Activated T-helper 17 cell treated with anti-CD3 and anti-CD28 coated beads, Interleukin-2, amount 50 U/mL, for 72 hours (primary cell): ENCODE measurements around the gene CDKAL1. TPM values are rescaled to one million over a fixed set of nuclear protein-coding genes. Genes with fewer than 3 reads are reported as not detected.
"Not testable (repeated sequence)": the region's sequence is repeated elsewhere in the genome, so short reads cannot be mapped to it uniquely, and the experiment has no call there.

ENCODE experiments used
- ATAC-seq: fragments of 150-1000 bp; cut with Tn5 transposase; replicated peaks from 2 replicates; pipeline ENCODE4 v1.10.0; 2021; ENCODE audit warnings: mild to moderate bottlenecking, moderate library complexity
- H3K27ac Mint-ChIP-seq: one replicate; pipeline ENCODE4 v1.8.0; 2022; ENCODE audit warnings: mixed read lengths
- H3K27me3 Mint-ChIP-seq: one replicate; pipeline ENCODE4 v1.8.0; 2022; ENCODE audit warnings: mixed read lengths
- H3K36me3 Mint-ChIP-seq: one replicate; pipeline ENCODE4 v1.8.0; 2022; ENCODE audit warnings: low read depth, mild to moderate bottlenecking, mixed read lengths
- H3K4me1 Mint-ChIP-seq: one replicate; pipeline ENCODE4 v1.8.0; 2022; ENCODE audit warnings: mixed read lengths
- H3K4me3 Mint-ChIP-seq: one replicate; pipeline ENCODE4 v1.8.0; 2022; ENCODE audit warnings: mild to moderate bottlenecking, mixed read lengths
- H3K9me3 Mint-ChIP-seq: one replicate; pipeline ENCODE4 v1.8.0; 2022; ENCODE audit warnings: mixed read lengths
- total RNA-seq, 2 donors: library from RNA; stranded (reverse); gene quantifications; one replicate each; pipeline ENCODE4 v1.2.3, GENCODE V29; 2022

CDKAL1 gene
- total RNA-seq, 2 donors from 2014 or later, result 27.7 to 31.9 TPM

DNA sequence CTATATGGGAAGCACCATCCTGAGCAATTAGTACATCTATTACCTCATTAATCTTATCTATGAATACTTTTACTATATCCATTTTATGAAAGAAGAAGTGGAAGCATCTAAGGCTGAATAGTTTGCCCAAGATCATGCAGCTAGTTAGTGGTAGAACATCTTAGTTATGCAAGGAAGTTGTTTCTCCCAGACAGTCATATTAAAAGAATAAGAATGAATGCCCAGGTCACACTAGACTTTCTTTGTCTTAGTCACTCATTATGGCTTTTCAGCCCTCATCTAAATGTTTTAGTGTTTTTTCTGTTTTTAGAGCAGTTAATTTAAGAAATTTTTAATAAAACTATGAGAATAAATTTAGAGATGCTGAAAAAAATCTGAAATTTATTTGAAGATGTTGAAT is 517.5 kb downstream of the CDKAL1 start:
- H3K4me1 Mint-ChIP-seq, result peaks cover 5% of the 10 kb centered on the region
- no peaks in the 10 kb centered on the region for H3K27me3 Mint-ChIP-seq
- peaks cover 21% of the 10 kb centered on the region for H3K36me3 Mint-ChIP-seq
- no peaks in the 10 kb centered on the region for H3K9me3 Mint-ChIP-seq
- no peak overlapping the region for H3K27ac Mint-ChIP-seq
- no peak for ATAC-seq
- H3K4me3 Mint-ChIP-seq, result no peak overlapping the region

GRCh38 chr6:21053612-21054011 is 519.4 kb downstream of the CDKAL1 start:
- H3K4me3 Mint-ChIP-seq, result no peak overlapping the region
- H3K9me3 Mint-ChIP-seq, result peaks cover 11% of the 10 kb centered on the region
- H3K36me3 Mint-ChIP-seq, result peaks cover 28% of the 10 kb centered on the region
- no peak for ATAC-seq
- no peak overlapping the region for H3K27ac Mint-ChIP-seq
- no peaks in the 10 kb centered on the region for H3K4me1 Mint-ChIP-seq
- no peaks in the 10 kb centered on the region for H3K27me3 Mint-ChIP-seq

DNA sequence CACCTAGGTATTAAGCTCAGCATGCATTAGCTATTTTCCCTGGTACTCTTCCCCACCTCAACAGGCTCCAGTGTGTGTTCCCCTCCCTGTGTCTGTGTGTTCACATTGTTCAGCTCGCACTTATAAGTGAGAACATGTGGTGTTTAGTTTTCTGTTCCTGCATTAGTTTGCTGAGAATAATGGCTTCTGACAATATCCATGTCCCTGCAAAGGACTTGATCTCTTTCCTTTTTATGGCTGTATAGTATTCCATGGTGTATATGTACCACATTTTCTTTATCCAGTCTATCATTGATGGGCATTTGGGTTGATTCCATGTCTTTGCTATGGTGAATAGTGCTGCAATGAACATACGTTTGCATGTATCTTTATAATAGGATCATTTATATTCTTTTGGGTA is 521.2 kb downstream of the CDKAL1 start:
- peaks cover 36% of the 10 kb centered on the region for H3K36me3 Mint-ChIP-seq
- H3K27me3 Mint-ChIP-seq, H3K4me3 Mint-ChIP-seq, H3K4me1 Mint-ChIP-seq, ATAC-seq, H3K27ac Mint-ChIP-seq: not testable (repeated sequence)
- peaks cover 17% of the 10 kb centered on the region for H3K9me3 Mint-ChIP-seq

DNA sequence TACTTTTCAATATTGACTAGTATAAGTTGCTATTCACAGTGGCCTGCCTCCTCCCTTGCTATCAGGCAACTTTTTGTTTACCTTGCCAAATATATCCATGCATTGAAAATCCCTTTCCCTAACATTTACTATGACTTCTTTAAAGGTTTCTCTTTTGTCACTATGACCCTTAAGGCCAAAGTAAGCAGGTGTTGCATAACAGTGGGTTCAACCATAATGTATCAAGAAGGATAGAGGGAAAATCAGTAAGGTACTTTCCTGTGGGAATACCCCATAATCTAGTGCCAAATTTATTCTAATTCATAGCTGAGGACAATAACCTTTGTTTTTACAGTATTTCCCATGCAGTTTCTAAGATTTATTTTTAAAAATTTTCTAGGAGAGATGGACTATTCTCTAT is 527.6 kb downstream of the CDKAL1 start:
- Mint-ChIP-seq H3K4me3 (no peak overlapping the region), H3K27me3 (no peaks in the 10 kb centered on the region), H3K36me3 (peaks cover 37% of the 10 kb centered on the region), H3K9me3 (peaks cover 17% of the 10 kb centered on the region), H3K4me1 (no peaks in the 10 kb centered on the region), H3K27ac (no peak overlapping the region)
- no peak for ATAC-seq

DNA sequence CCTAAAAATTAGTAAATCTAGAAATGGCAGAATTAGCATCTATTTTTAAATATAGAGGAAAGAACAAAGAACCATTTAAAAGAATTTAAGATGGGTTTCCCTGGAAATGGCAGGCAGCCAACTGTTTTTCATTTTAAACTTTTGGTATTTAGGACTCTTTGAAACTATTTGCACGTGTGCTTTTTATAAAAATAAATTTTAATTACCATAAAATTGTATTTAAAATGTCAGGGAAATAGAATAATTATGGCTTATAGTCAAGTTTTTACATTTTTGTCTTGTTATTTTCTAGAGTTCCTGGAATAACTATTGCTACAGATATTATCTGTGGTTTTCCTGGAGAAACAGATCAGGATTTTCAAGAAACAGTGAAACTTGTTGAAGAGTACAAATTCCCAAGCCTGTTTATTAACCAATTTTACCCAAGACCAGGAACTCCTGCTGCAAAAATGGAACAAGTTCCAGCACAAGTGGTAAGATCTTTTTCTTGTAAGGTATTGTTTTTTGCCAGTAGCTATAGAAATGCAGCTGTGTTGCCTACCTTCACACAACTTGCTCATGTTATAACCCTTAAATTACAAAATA is 530.6 kb downstream of the CDKAL1 start:
- ATAC-seq, result no peak
- Mint-ChIP-seq H3K27ac (no peak overlapping the region), H3K4me3 (no peak overlapping the region), H3K36me3 (peaks cover 43% of the 10 kb centered on the region), H3K27me3 (no peaks in the 10 kb centered on the region), H3K4me1 (no peaks in the 10 kb centered on the region), H3K9me3 (peaks cover 4% of the 10 kb centered on the region)

DNA sequence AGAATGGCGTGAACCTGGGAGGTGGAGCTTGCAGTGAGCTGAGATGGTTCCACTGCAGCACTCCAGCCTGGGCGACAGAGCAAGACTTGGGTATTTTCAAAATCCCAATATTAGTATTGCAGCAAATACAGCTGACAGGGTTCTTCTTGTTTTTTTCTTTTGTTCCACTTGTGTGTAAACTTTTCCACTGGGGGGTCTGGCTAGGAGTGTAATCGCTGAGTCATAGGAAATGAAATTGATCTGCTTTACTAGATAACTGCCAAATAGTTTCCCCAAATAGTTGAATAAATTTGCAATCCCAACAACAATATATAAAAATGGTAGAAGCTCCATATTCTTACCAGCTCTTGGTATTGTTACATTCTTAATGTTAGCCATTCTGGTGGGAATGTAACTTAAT is 533.3 kb downstream of the CDKAL1 start:
- Mint-ChIP-seq H3K9me3 (peaks cover 16% of the 10 kb centered on the region), H3K4me1 (no peaks in the 10 kb centered on the region), H3K4me3 (no peak overlapping the region), H3K27me3 (no peaks in the 10 kb centered on the region), H3K36me3 (peaks cover 65% of the 10 kb centered on the region), H3K27ac (no peak overlapping the region)
- ATAC-seq, result no peak

DNA sequence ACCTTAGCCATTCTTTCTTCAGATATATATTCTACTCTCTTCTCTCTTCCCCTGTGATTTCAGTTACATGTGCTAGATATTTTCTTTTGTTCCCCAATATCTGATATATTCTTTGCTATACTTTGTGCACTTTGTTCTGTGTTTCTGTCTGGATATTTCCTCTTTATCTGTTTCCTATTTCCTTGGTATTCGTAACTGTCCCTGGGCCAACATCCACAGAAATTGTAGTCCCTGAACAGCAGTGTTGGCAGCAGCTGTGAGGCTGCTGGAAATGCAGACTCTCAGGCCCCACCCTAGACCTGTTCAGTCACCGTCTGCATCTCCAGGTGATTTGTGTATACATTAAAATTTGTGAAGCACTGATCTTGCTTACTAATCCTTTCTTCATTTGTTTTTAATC is 536.4 kb downstream of the CDKAL1 start:
- Mint-ChIP-seq H3K36me3 (peaks cover 74% of the 10 kb centered on the region), H3K4me1 (no peaks in the 10 kb centered on the region), H3K27me3 (no peaks in the 10 kb centered on the region), H3K27ac (no peak overlapping the region), H3K9me3 (peaks cover 16% of the 10 kb centered on the region), H3K4me3 (no peak overlapping the region)
- no peak for ATAC-seq

GRCh38 chr6:21071780-21072468 is 537.7 kb downstream of the CDKAL1 start:
- H3K4me1 Mint-ChIP-seq, result no peaks in the 10 kb centered on the region
- no peak overlapping the region for H3K4me3 Mint-ChIP-seq
- no peaks in the 10 kb centered on the region for H3K27me3 Mint-ChIP-seq
- H3K27ac Mint-ChIP-seq, result no peak overlapping the region
- peaks cover 16% of the 10 kb centered on the region for H3K9me3 Mint-ChIP-seq
- peaks cover 61% of the 10 kb centered on the region for H3K36me3 Mint-ChIP-seq
- no peak for ATAC-seq

DNA sequence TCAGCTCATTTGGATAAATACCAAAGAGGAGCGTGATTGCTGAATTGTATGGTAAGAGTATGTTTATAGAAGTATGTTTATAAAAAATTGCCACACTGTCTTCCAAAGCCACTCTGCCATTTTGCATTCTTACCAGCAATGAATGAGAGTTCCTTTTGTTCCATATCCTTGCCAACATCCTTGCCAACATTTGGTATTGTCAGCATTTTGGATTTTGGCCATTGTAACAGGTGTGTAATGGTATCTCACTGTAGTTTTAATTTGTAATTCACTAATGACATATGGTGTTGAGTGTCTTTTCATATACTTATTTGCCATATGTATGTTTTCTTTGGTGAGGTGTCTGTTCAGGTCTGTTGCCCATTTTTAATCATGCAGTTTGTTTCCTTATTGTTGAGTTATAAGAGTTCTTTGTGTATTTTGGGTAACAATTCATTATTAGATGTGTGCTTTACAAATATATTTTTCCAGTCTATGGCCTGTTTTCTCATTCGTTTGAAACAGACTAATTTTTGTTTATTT is 539.1 kb downstream of the CDKAL1 start:
- no peaks in the 10 kb centered on the region for H3K27me3 Mint-ChIP-seq
- no peak overlapping the region for H3K4me3 Mint-ChIP-seq
- no peak for ATAC-seq
- H3K36me3 Mint-ChIP-seq, result peaks cover 46% of the 10 kb centered on the region
- no peak overlapping the region for H3K27ac Mint-ChIP-seq
- no peaks in the 10 kb centered on the region for H3K4me1 Mint-ChIP-seq
- H3K9me3 Mint-ChIP-seq, result peaks cover 16% of the 10 kb centered on the region

- Mint-ChIP-seq H3K36me3 (peaks cover 55% of the 10 kb centered on the region), H3K4me1 (no peaks in the 10 kb centered on the region), H3K4me3 (no peak overlapping the region), H3K9me3 (peaks cover 16% of the 10 kb centered on the region), H3K27me3 (no peaks in the 10 kb centered on the region), H3K27ac (no peak overlapping the region)
- ATAC-seq, result no peak
Measured at GRCh38 chr6:21074484-21074883, 540.2 kb downstream of the CDKAL1 start.

GRCh38 chr6:21075986-21076385 is 541.7 kb downstream of the CDKAL1 start:
- H3K9me3 Mint-ChIP-seq, result peaks cover 12% of the 10 kb centered on the region
- ATAC-seq, result no peak
- H3K27me3 Mint-ChIP-seq, result no peaks in the 10 kb centered on the region
- H3K4me3 Mint-ChIP-seq, result no peak overlapping the region
- H3K27ac Mint-ChIP-seq, result no peak overlapping the region
- H3K4me1 Mint-ChIP-seq, result no peaks in the 10 kb centered on the region
- H3K36me3 Mint-ChIP-seq, result peaks cover 48% of the 10 kb centered on the region

DNA sequence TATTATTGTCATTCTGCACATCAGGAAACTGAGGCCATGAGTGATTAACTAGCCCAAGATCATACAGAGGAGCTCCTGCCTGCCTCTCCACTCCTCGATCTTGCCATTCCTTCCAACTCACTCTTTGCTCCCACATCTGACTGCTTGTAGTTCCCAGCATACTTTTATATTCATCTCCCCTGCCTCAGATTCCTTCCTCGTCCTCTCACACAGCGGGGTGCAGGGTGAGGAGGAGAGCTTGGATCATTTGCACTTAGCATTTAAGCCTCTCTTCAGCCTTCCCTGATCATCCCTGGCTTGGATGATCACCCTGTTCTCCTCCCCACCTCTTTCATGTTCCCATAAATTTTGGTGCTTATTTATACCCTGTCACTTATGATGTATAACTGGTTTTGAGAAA is 544.2 kb downstream of the CDKAL1 start:
- H3K36me3 Mint-ChIP-seq, result peaks cover 36% of the 10 kb centered on the region

GRCh38 chr6:21079468-21080048 is 545.3 kb downstream of the CDKAL1 start:
- Mint-ChIP-seq H3K9me3 (peaks cover 3% of the 10 kb centered on the region), H3K36me3 (peaks cover 27% of the 10 kb centered on the region), H3K4me3 (no peak overlapping the region), H3K27ac (no peak overlapping the region), H3K4me1 (no peaks in the 10 kb centered on the region), H3K27me3 (no peaks in the 10 kb centered on the region)
- ATAC-seq, result no peak

More for the DNA sequence above, 544.2 kb downstream of the CDKAL1 start:
- Mint-ChIP-seq H3K9me3 (peaks cover 3% of the 10 kb centered on the region), H3K4me3 (no peak overlapping the region), H3K4me1 (no peaks in the 10 kb centered on the region), H3K27ac (no peak overlapping the region), H3K27me3 (no peaks in the 10 kb centered on the region)
- no peak for ATAC-seq

GRCh38 chr6:21080221-21080620 is 546.0 kb downstream of the CDKAL1 start:
- H3K27me3 Mint-ChIP-seq, result no peaks in the 10 kb centered on the region
- H3K27ac Mint-ChIP-seq, result no peak overlapping the region
- ATAC-seq, result no peak
- H3K9me3 Mint-ChIP-seq, result peaks cover 3% of the 10 kb centered on the region
- H3K4me3 Mint-ChIP-seq, result no peak overlapping the region
- H3K36me3 Mint-ChIP-seq, result peaks cover 34% of the 10 kb centered on the region
- H3K4me1 Mint-ChIP-seq, result no peaks in the 10 kb centered on the region

DNA sequence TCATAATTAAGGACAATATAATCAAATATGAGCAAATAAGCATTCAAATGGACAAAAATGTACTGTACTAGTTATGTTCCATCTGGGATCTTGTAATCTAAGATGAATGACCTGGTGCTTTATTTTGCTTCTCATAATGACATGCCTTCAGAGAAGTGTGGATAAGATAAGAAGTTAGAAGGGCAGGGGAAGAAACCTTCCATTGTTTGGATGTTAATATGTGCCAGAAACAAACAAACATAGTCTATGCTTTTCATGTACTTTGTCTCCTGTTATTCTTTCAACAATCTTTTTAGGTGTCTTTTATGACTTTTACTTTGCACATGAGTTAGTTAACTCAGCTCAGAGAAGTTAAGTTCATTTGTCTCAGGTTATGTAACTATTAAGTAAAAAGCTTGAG is 547.8 kb downstream of the CDKAL1 start:
- Mint-ChIP-seq H3K36me3 (peaks cover 47% of the 10 kb centered on the region), H3K4me3 (no peak overlapping the region), H3K27ac (no peak overlapping the region), H3K27me3 (no peaks in the 10 kb centered on the region), H3K9me3 (peaks cover 3% of the 10 kb centered on the region), H3K4me1 (no peaks in the 10 kb centered on the region)
- no peak for ATAC-seq
